Lower lobe of right lung (tissue), 2 donors: ENCODE data around the gene PNKP. TPM values are rescaled to one million over a fixed set of nuclear protein-coding genes. Genes with fewer than 3 reads are reported as not detected.

Experiments used
- ATAC-seq, 2 donors: fragments of 200-7000 bp; cut with Tn5 transposase; one replicate each; pipeline ENCODE4 v1.9.1; 2020 to 2022; ENCODE audit warnings: mild to moderate bottlenecking in 2 of 2, moderate library complexity in 2 of 2
- DNase-seq: peaks from one replicate; pipeline ENCODE4 v3.0.0-alpha.2; 2020
- H3K27ac ChIP-seq: fragments of 200-600 bp; one replicate; pipeline ENCODE4 v1.8.0; 2022
- H3K27me3 ChIP-seq: fragments of 200-600 bp; one replicate; pipeline ENCODE4 v1.8.0; 2022; ENCODE audit warnings: low read depth
- H3K36me3 ChIP-seq: fragments of 200-600 bp; one replicate; pipeline ENCODE4 v1.8.0; 2022; ENCODE audit warnings: mild to moderate bottlenecking
- H3K4me1 ChIP-seq: fragments of 200-600 bp; one replicate; pipeline ENCODE4 v1.8.0; 2022
- H3K4me3 ChIP-seq: fragments of 200-600 bp; one replicate; pipeline ENCODE4 v1.8.0; 2022; ENCODE audit warnings: mild to moderate bottlenecking
- H3K9me3 ChIP-seq: fragments of 200-600 bp; one replicate; pipeline ENCODE4 v1.8.0; 2022
- CTCF ChIP-seq: fragments of 200-600 bp; IDR thresholded peaks from one replicate; pipeline ENCODE4 v1.8.0; 2022; ENCODE audit warnings: antibody characterized with exemption, mild to moderate bottlenecking
- intact Hi-C: fragments of 100-400 bp; cut with DNase I; formaldehyde crosslinking; loops from one replicate; pipeline ENCODE4 v1.11.0; 2022
- total RNA-seq: library from RNA; stranded (reverse); fragmentation: NEBNext Ultra II Directional; extraction: Animal tissue kit (Norgen Biotek cat#: 25700); gene quantifications from one replicate; pipeline ENCODE4 v1.2.1, GENCODE V29; 2021
- donor health status: DM: no; HTN: yes; CAD: no; lungs with severe emphysema.

The PNKP gene
- total RNA-seq, 1 donor from 2014 or later: 78.0 TPM

GRCh38 chr19:49837425-49837824 is 30.0 kb downstream of the PNKP start:
- Histone ChIP-seq H3K36me3 (peaks cover 82% of the 10 kb centered on the region), H3K27me3 (no peaks in the 10 kb centered on the region), H3K9me3 (no peaks in the 10 kb centered on the region), H3K4me3 (no peak overlapping the region), H3K27ac (no peak overlapping the region), H3K4me1 (no peaks in the 10 kb centered on the region)
- no peak for DNase-seq
- intact Hi-C loops: no loop called here
- TF ChIP-seq CTCF: no peak
- no peak for ATAC-seq

GRCh38 chr19:49837009-49837310 is 30.4 kb downstream of the PNKP start:
- no peak for TF ChIP-seq CTCF

GRCh38 chr19:49836176-49837008 is 31.0 kb downstream of the PNKP start:
- no peaks in the 10 kb centered on the region for H3K4me1 ChIP-seq
- H3K4me3 ChIP-seq: no peak overlapping the region
- no peaks in the 10 kb centered on the region for H3K9me3 ChIP-seq
- DNase-seq (no peak), ATAC-seq (no peak)
- peaks cover 92% of the 10 kb centered on the region for H3K36me3 ChIP-seq
- no peak overlapping the region for H3K27ac ChIP-seq
- H3K27me3 ChIP-seq: no peaks in the 10 kb centered on the region
- intact Hi-C loops: no loop called here
- TF ChIP-seq CTCF: no peak

More at GRCh38 chr19:49837009-49837310, 30.4 kb downstream of the PNKP start:
- no peaks in the 10 kb centered on the region for H3K9me3 ChIP-seq
- no peak overlapping the region for H3K4me3 ChIP-seq
- no peaks in the 10 kb centered on the region for H3K27me3 ChIP-seq
- no peaks in the 10 kb centered on the region for H3K4me1 ChIP-seq
- DNase-seq (no peak), ATAC-seq (no peak)
- H3K36me3 ChIP-seq: peaks cover 86% of the 10 kb centered on the region
- intact Hi-C loops: no loop called here
- no peak overlapping the region for H3K27ac ChIP-seq

GRCh38 chr19:49835562-49835961 is 31.8 kb downstream of the PNKP start:
- no peak for TF ChIP-seq CTCF
- peaks cover 97% of the 10 kb centered on the region for H3K36me3 ChIP-seq
- ATAC-seq: peak in 1 of 2 donors; percentile 25

GRCh38 chr19:49833599-49833998 is 33.8 kb downstream of the PNKP start:
- no peak for TF ChIP-seq CTCF
- intact Hi-C loops: no loop called here
- no peaks in the 10 kb centered on the region for H3K27me3 ChIP-seq
- no peak for DNase-seq
- peaks cover 100% of the 10 kb centered on the region for H3K36me3 ChIP-seq
- no peak for ATAC-seq
- H3K9me3 ChIP-seq: no peaks in the 10 kb centered on the region
- H3K27ac ChIP-seq: no peak overlapping the region
- no peaks in the 10 kb centered on the region for H3K4me1 ChIP-seq
- no peak overlapping the region for H3K4me3 ChIP-seq

More at GRCh38 chr19:49835562-49835961, 31.8 kb downstream of the PNKP start:
- no peaks in the 10 kb centered on the region for H3K27me3 ChIP-seq
- intact Hi-C loops: no loop called here
- H3K4me1 ChIP-seq: no peaks in the 10 kb centered on the region
- DNase-seq: no peak
- H3K27ac ChIP-seq: no peak overlapping the region
- no peaks in the 10 kb centered on the region for H3K9me3 ChIP-seq
- no peak overlapping the region for H3K4me3 ChIP-seq
